HS-27A (cell line): ENCODE results near the gene ZFAND2A.
"Not testable (repeated sequence)": the region's sequence is repeated elsewhere in the genome, so short reads cannot be mapped to it uniquely, and the experiment has no call there.

ENCODE experiments used
- DNase-seq: peaks from one replicate; pipeline ENCODE4 v3.0.0-alpha.2; 2012; ENCODE audit warnings: low read depth, missing footprints

ZFAND2A gene

GRCh38 chr7:1159891-1160669 lies at the start of gene ZFAND2A:
Gene ZFAND2A (minus strand): TSS chr7:1160196. CDS start chr7:1158212, 1,984 bp downstream.
- DNase-seq, result no peak

GRCh38 chr7:1209097-1209496 lies 49.1 kb upstream of the ZFAND2A start:
- DNase-seq, result no peak

GRCh38 chr7:1205742-1206141 lies 45.7 kb upstream of the ZFAND2A start:
- not testable (repeated sequence) for DNase-seq

GRCh38 chr7:1204460-1205140 lies 44.6 kb upstream of the ZFAND2A start:
- no peak for DNase-seq

- not testable (repeated sequence) for DNase-seq
These were observed 42.9 kb upstream of the ZFAND2A start for GRCh38 chr7:1202914-1203313.

GRCh38 chr7:1201916-1202315 lies 41.9 kb upstream of the ZFAND2A start:
- DNase-seq, result no peak

- no peak for DNase-seq
These were observed 40.0 kb upstream of the ZFAND2A start for GRCh38 chr7:1200045-1200444.

- no peak for DNase-seq
These were observed 38.1 kb upstream of the ZFAND2A start for GRCh38 chr7:1197997-1198625.

GRCh38 chr7:1196950-1197349 lies 37.0 kb upstream of the ZFAND2A start:
- no peak for DNase-seq

- not testable (repeated sequence) for DNase-seq
These were observed 36.4 kb upstream of the ZFAND2A start for GRCh38 chr7:1196441-1196840.

- DNase-seq, result no peak
These were observed 33.8 kb upstream of the ZFAND2A start for GRCh38 chr7:1193593-1194424.

- DNase-seq, result no peak
These were observed 32.2 kb upstream of the ZFAND2A start for GRCh38 chr7:1192171-1192676.

- DNase-seq, result no peak
These were observed 30.2 kb upstream of the ZFAND2A start for GRCh38 chr7:1189986-1190772.

GRCh38 chr7:1188720-1189294 lies 28.8 kb upstream of the ZFAND2A start:
- no peak for DNase-seq

- no peak for DNase-seq
These were observed 27.1 kb upstream of the ZFAND2A start for GRCh38 chr7:1187127-1187526.

- DNase-seq, result no peak
These were observed 21.6 kb upstream of the ZFAND2A start for GRCh38 chr7:1181640-1182039.

- DNase-seq, result no peak
These were observed 21.0 kb upstream of the ZFAND2A start for GRCh38 chr7:1181031-1181430.

- DNase-seq, result no peak
These were observed 16.9 kb upstream of the ZFAND2A start for GRCh38 chr7:1176891-1177373.

GRCh38 chr7:1175967-1176851 lies 16.2 kb upstream of the ZFAND2A start:
- DNase-seq, result no peak

GRCh38 chr7:1175597-1175966 lies 15.6 kb upstream of the ZFAND2A start:
- no peak for DNase-seq
